ENCODE data around the gene EEF1G.

DNA sequence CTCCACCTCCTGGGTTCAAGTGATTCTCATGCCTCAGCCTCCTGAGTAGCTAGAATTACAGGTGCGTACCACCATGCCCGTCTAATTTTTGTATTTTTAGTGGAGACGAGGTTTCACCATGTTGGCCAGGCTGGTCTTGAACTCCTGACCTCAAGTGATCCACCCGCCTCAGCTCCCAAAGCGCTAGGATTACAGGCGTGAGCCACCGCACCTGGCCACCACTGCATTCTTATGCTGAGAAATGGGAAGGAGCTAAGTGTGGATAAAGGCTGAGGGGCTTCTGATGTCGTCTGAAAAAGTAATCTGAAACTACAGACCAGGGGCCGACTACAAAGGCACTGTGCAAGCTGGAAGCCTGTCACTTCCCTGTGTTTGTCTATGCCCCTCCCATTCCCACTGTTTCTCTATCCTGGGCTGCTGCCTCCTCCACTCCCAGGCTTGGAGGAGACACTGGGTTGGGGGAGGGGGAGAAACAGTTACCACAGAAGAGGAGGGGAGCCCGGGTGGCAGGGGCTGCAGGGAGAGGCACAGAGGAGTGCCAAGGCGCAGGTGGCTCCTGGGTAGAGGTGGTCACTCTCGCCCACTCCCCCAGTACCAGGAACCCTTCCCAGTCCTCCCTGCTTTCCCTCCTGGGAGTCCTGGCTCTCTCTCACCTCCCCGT, 30.9 kb upstream of the EEF1G start:
- TF ChIP-seq FOXC1 (CRISPR knock-in tag; IDR thresholded peaks at IDR 0.05; ENCODE audit: borderline replicate concordance) (no peak), ZBTB42 (CRISPR knock-in tag; IDR thresholded peaks at IDR 0.05) (no peak), FIP1L1 (IDR thresholded peaks at IDR 0.05; ENCODE audit: borderline replicate concordance, insufficient read depth, low read depth, low read length) (no peak)
- TF ChIP-seq, protein P1, sequence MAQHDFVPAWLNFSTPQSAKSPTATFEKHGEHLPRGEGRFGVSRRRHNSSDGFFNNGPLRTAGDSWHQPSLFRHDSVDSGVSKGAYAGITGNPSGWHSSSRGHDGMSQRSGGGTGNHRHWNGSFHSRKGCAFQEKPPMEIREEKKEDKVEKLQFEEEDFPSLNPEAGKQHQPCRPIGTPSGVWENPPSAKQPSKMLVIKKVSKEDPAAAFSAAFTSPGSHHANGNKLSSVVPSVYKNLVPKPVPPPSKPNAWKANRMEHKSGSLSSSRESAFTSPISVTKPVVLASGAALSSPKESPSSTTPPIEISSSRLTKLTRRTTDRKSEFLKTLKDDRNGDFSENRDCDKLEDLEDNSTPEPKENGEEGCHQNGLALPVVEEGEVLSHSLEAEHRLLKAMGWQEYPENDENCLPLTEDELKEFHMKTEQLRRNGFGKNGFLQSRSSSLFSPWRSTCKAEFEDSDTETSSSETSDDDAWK (CRISPR knock-in tag; IDR thresholded peaks at IDR 0.05) = no peak

Measured in HepG2 (cell line).